SKM-1 treated with dmso at 0.1 percent for 144 hours (cell line): Measurements from ENCODE around the gene MED15.

Experiments used
- DNase-seq: peaks from one replicate; lab custom pipeline; 2025; ENCODE audit not compliant: unreplicated experiment; lab: John Stamatoyannopoulos, UW

The MED15 gene

GRCh38 chr22:20509344-20510047 is 2.1 kb downstream of the MED15 start:
- peak; percentile 86 for DNase-seq

GRCh38 chr22:20510811-20511577 is 3.6 kb downstream of the MED15 start:
- no peak for DNase-seq

DNA sequence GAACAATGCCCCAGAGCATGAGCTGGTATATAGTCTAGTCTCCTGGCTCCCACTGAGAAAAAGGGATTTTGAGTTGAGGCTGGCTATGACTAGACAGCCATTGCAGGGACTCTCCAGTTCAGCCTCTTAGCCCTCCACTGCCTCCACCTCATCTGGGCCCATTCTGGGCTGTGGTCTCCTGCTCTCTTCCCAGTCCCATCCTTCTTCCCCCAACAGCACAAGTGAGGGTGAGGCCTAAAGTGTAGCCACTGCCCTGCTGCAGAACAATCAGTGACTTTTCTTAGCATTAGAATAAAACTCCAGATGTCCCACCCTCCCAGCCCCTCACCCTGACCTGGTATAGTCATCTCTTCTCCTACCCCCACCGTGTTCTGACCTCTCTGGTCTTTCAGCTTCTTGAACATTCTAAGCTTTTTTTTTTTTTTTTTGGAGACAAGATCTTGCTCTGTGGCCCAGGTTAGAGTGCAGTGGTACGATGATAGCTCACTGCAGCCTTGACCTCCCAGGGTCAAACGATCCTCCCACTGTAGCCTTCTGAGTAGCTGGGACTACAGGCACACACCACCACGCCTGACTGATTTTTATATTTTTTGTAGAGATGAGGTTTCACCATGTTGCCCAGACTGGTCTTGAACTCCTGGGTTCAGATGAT is 4.3 kb downstream of the MED15 start:
- DNase-seq, result no peak

GRCh38 chr22:20514658-20515406 is 7.4 kb downstream of the MED15 start:
- DNase-seq, result no peak

- DNase-seq, result no peak
These were observed 9.0 kb downstream of the MED15 start for GRCh38 chr22:20516399-20516798.

DNA sequence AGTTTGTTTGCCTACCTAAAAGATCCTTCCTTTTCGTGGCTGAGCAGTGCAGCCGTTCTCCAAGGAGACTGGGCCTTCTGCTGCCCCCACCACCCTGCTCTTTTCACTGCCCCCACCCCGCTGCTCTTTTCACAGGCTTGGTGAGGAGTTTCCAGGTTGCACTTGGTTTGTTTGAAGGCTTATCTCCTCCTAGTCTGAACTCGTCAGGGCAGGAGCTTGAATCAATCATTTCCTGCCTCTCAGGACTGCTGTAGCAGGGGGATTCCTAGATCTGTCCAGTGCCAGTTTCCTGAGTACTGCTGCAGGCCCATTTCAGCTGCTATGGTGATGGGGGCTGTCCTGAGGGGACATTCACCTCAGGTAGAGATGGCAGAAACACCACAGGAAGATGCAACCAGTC is 10.0 kb downstream of the MED15 start:
- DNase-seq, result no peak

- no peak for DNase-seq
These were observed 10.6 kb downstream of the MED15 start for GRCh38 chr22:20517841-20518592.

DNA sequence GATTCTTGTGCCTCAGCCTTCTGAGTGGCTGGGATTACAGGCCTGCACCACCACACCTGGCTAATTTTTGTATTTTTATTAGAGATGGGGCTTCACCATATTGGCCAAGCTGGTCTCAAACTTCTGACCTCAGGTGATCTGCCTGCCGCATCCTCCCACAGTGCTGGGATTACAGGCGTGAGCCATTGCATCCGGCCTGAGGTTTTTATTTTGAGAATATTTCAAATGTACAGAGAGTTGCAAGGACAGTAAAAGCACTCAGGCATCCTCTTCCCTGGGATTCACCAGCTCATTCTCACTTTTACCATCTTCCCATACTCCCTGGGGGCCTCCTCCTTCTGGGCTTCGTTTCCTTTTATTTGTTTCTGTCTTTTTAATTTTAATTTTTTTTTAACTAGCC is 12.1 kb downstream of the MED15 start:
- no peak for DNase-seq

GRCh38 chr22:20520093-20520511 is 12.7 kb downstream of the MED15 start:
- DNase-seq, result no peak

DNA sequence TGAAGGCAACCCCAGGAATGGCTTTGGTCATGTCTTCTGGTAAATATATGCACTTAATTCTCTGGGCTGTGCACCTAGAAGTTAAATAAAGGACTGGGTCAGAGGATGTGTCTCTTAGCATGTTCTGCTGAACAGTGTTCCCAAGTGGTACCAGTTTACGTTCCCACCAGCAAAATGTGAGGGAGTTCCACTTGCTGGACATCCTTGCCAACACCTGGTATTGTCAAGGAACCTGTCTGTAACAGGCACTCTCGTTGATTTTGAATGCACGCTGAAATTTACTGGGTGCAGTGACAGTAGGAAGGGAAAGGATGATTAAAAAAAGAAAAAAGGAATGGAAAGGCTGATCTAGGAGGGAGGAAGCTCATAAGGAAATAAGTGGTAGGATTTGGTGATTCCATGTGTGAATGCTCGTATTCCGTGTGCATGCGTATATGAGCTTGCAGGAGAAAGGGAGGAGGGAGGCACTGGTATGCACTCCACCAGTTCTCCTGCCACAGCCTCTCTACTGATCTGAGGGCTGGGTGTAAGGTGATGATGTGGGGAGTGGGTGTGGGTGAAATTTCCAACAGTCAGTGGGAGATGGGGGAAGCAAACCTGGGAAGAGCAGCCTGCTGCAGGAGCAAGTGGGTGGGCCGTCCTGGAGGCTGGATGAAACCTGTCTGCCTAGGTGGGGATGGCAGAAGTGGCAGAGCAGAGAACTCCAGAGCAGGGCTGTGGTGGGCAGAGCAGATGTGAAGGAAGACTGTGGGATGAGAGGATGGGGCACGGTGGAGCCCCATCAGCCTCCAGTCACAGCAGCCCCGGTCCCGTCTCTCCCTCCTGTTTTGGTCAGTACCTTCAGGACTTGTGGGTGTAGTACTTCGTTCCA is 15.0 kb downstream of the MED15 start:
- no peak for DNase-seq

DNA sequence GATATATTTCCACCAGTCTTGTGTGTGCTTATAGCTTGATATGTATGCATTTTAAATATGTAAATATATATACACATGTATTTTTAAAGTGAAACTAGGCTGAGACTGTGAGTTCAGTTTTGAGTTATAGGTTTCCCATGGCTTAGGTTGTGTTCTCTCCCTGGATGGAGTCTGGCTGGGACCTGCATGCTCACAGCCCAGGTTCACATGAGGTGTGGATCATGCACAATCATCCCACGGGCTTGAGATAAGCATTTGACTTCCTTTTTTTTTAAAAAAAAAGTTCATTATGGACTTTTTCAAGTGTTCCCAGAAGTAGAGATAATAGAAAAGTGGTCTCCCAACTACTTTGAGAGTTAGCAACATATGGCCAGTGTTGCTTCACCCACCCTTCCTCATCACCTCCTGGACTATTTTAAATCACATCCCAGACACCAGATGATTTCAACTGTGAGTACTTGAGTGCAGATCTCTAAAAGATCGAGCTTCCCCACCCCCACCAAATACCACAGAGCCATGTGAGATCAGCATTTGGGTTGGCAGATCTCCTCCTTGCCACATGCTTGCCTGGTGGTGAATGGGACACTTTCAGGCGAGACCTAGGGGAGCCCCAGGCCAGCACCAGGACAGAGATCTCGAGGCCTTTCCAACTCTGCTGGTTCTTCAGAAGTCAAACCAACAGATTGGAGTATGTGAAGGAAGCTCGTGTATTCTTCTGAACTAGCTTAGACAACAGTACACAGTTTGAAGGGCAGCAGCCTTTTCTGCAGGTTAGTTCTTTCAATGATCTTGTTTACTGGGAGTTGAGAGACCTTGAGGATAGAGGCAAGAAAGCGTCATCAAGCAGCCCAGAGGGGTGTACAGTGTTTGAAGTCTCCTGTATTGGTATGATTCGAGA is 15.9 kb downstream of the MED15 start:
- DNase-seq, result no peak

DNA sequence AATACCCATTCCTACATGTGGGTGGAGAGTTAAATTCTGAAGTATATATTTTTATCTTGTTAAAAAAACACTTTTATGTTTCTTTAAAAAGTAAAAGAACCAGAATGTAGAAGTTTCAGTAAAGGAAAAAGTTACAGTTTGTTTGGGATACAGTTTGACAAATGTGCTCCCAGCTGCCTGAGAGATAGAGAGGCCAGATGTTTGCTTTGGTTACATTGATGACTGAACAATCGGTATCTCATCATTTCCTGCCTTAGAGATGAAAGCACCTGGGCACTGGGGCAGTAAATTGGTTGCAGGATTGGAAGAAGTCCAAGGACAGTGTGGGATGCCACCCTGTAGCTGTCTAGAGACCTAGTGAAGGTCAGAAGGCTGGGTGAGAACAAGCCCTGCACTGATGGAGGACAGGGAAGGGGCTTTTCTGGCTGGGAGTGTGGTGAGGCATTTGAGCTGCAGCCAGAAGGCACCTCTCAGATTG is 16.6 kb downstream of the MED15 start:
- no peak for DNase-seq

GRCh38 chr22:20525048-20525447 is 17.6 kb downstream of the MED15 start:
- no peak for DNase-seq

- DNase-seq, result no peak
These were observed 18.9 kb downstream of the MED15 start for GRCh38 chr22:20526305-20526627.

GRCh38 chr22:20526628-20527355 is 19.4 kb downstream of the MED15 start:
- no peak for DNase-seq

GRCh38 chr22:20528405-20528978 is 21.1 kb downstream of the MED15 start:
- DNase-seq, result no peak

GRCh38 chr22:20530368-20531153 is 23.2 kb downstream of the MED15 start:
- no peak for DNase-seq
